ENCODE results near the gene KLHL24. TPM values are rescaled to one million over a fixed set of nuclear protein-coding genes. Genes with fewer than 3 reads are reported as not detected.
"Not testable (repeated sequence)": the region's sequence is repeated elsewhere in the genome, so short reads cannot be mapped to it uniquely, and the experiment has no call there.

Gene KLHL24
- total RNA-seq, 2 experiments from 2014 or later, result 10.5 to 10.8 TPM

DNA sequence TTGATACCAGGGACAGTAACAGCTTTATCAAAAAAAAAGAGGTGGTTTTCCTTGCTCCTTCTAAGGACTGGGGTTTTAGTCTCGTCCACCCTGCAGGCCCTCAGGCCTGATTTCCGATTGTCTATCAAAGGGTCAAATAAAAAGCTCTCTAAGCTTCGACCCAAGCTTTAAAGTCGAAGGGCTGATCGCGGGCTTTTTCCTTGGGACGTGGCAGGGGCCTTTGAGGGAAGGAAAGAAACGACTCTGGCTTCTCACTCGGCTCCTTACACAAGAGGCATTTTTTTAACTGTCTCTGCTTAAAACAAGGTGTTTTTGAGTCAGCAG is 354 bp upstream of the KLHL24 start:
- Mint-ChIP-seq H3K4me3 (peak overlapping the region; percentile 87), H3K36me3 (ENCODE audit: low read depth) (no peaks in the 10 kb centered on the region), H3K4me1 (ENCODE audit: low read depth) (peaks cover 33% of the 10 kb centered on the region), H3K9me3 (no peaks in the 10 kb centered on the region), H3K27ac (peak overlapping the region; percentile 92), H3K27me3 (no peaks in the 10 kb centered on the region)
- ChIA-PET POLR2A (interaction anchor here (0.9 to 5.3 kb wide), 5 partner anchors 15 to 349 kb away, joined by 3 to 42 read pairs (median 3); partner anchors contain the start of gene YEATS2), CTCF (interaction anchor here (0.6 to 3.4 kb wide), 7 partner anchors 9 to 205 kb away, joined by 3 to 15 read pairs (median 4); partner anchors contain the start of gene YEATS2)
- ATAC-seq (no peak), DNase-seq (no peak)
- TF ChIP-seq, protein P1, sequence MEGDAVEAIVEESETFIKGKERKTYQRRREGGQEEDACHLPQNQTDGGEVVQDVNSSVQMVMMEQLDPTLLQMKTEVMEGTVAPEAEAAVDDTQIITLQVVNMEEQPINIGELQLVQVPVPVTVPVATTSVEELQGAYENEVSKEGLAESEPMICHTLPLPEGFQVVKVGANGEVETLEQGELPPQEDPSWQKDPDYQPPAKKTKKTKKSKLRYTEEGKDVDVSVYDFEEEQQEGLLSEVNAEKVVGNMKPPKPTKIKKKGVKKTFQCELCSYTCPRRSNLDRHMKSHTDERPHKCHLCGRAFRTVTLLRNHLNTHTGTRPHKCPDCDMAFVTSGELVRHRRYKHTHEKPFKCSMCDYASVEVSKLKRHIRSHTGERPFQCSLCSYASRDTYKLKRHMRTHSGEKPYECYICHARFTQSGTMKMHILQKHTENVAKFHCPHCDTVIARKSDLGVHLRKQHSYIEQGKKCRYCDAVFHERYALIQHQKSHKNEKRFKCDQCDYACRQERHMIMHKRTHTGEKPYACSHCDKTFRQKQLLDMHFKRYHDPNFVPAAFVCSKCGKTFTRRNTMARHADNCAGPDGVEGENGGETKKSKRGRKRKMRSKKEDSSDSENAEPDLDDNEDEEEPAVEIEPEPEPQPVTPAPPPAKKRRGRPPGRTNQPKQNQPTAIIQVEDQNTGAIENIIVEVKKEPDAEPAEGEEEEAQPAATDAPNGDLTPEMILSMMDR (IDR thresholded peaks at IDR 0.05), result no peak
- intact Hi-C loops (cut with micrococcal nuclease), result loop anchor here (5.0 kb wide), 2 partner anchors 78 to 168 kb away; partner anchors contain the start of gene KLHL6

- ChIA-PET POLR2A (interaction anchor here (1.0 to 5.3 kb wide), 7 partner anchors 9 to 123 kb away, joined by 3 to 42 read pairs (median 4); partner anchors contain the start of gene YEATS2), CTCF (interaction anchor here (0.9 to 3.4 kb wide), 7 partner anchors 9 to 167 kb away, joined by 3 to 15 read pairs (median 3); partner anchors contain the start of gene YEATS2)
- Mint-ChIP-seq H3K4me1 (ENCODE audit: low read depth) (peaks cover 36% of the 10 kb centered on the region), H3K9me3 (no peaks in the 10 kb centered on the region), H3K36me3 (ENCODE audit: low read depth) (no peaks in the 10 kb centered on the region), H3K27me3 (no peaks in the 10 kb centered on the region), H3K4me3 (peak overlapping the region; percentile 87), H3K27ac (peak overlapping the region; percentile 94)
- TF ChIP-seq, protein P1 (IDR thresholded peaks at IDR 0.05), result no peak
- DNase-seq (peak; percentile 97), ATAC-seq (peak; percentile 84)
- intact Hi-C loops (cut with micrococcal nuclease), result loop anchor here (5.0 kb wide), 2 partner anchors 79 to 169 kb away; partner anchors contain the start of gene KLHL6
Observed at GRCh38 chr3:183636221-183637105, 1.0 kb downstream of the KLHL24 start.

- DNase-seq (no peak), ATAC-seq (no peak)
- Mint-ChIP-seq H3K4me3 (peak overlapping the region; percentile 87), H3K27ac (peak overlapping the region; percentile 94), H3K27me3 (no peaks in the 10 kb centered on the region), H3K36me3 (ENCODE audit: low read depth) (no peaks in the 10 kb centered on the region), H3K9me3 (no peaks in the 10 kb centered on the region), H3K4me1 (ENCODE audit: low read depth) (peaks cover 43% of the 10 kb centered on the region)
- TF ChIP-seq, protein P1 (IDR thresholded peaks at IDR 0.05), result no peak
- ChIA-PET CTCF (interaction anchor here (0.9 to 3.4 kb wide), 7 partner anchors 8 to 168 kb away, joined by 3 to 15 read pairs (median 3); partner anchors contain the start of gene YEATS2), POLR2A (interaction anchor here (1.0 to 5.3 kb wide), 5 partner anchors 10 to 123 kb away, joined by 3 to 42 read pairs (median 5); partner anchors contain the start of gene YEATS2)
- intact Hi-C loops (cut with micrococcal nuclease), result loop anchor here (5.0 kb wide), 2 partner anchors 80 to 170 kb away; partner anchors contain the start of gene KLHL6
Observed at GRCh38 chr3:183637106-183637486, 1.7 kb downstream of the KLHL24 start.

DNA sequence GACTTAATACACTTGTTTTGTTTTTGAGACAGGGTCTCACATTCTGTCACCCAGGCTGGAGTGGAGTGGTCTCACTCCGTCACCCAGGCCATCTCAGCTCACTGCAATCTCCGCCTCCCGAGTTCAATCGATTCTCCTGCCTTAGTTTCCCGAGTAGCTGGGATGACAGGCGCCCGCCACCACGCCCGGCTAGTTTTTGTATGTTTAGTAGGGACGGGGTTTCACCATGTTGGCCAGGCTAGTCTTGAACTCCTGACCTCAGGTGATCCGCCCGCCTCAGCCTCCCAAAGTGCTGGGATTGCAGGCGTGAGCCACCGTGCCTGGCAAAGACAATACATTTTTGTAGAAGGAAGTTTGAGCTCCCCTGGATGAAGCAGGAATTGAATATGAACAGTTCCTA is 2.2 kb downstream of the KLHL24 start:
- not testable (repeated sequence) for ATAC-seq; H3K27me3 Mint-ChIP-seq; H3K36me3 Mint-ChIP-seq (ENCODE audit: low read depth); DNase-seq; H3K9me3 Mint-ChIP-seq
- intact Hi-C loops (cut with micrococcal nuclease), result loop anchor here (5.0 kb wide), 2 partner anchors 80 to 170 kb away; partner anchors contain the start of gene KLHL6
- H3K4me1 Mint-ChIP-seq (ENCODE audit: low read depth), result peaks cover 44% of the 10 kb centered on the region
- H3K27ac Mint-ChIP-seq, result peak overlapping the region; percentile 94
- H3K4me3 Mint-ChIP-seq, result peak overlapping the region; percentile 87
- ChIA-PET POLR2A (interaction anchor here (1.0 to 5.3 kb wide), 4 partner anchors 9 to 88 kb away, joined by 3 to 42 read pairs (median 6); partner anchors contain the start of gene YEATS2), CTCF (interaction anchor here (1.0 to 3.4 kb wide), 3 partner anchors 60 to 168 kb away, joined by 3 to 15 read pairs (median 3); partner anchors contain the start of gene YEATS2)

GRCh38 chr3:183638101-183638852 is 2.9 kb downstream of the KLHL24 start:
- ChIA-PET CTCF (interaction anchor here (1.1 to 3.4 kb wide), 2 partner anchors 60 to 129 kb away, joined by 3 to 15 read pairs; partner anchors contain the start of gene YEATS2), POLR2A (interaction anchor here (1.0 to 5.3 kb wide), 2 partner anchors 59 to 87 kb away, joined by 3 to 42 read pairs; partner anchors contain the start of gene YEATS2)
- H3K9me3 Mint-ChIP-seq, result no peaks in the 10 kb centered on the region
- peak overlapping the region; percentile 94 for H3K27ac Mint-ChIP-seq
- TF ChIP-seq, protein P1 (IDR thresholded peaks at IDR 0.05), result no peak
- no peaks in the 10 kb centered on the region for H3K36me3 Mint-ChIP-seq (ENCODE audit: low read depth)
- intact Hi-C loops (cut with micrococcal nuclease), result loop anchor here (5.0 kb wide), 2 partner anchors 81 to 171 kb away; partner anchors contain the start of gene KLHL6
- no peaks in the 10 kb centered on the region for H3K27me3 Mint-ChIP-seq
- no peak for ATAC-seq
- peaks cover 44% of the 10 kb centered on the region for H3K4me1 Mint-ChIP-seq (ENCODE audit: low read depth)
- DNase-seq, result no peak
- peak overlapping the region; percentile 87 for H3K4me3 Mint-ChIP-seq

DNA sequence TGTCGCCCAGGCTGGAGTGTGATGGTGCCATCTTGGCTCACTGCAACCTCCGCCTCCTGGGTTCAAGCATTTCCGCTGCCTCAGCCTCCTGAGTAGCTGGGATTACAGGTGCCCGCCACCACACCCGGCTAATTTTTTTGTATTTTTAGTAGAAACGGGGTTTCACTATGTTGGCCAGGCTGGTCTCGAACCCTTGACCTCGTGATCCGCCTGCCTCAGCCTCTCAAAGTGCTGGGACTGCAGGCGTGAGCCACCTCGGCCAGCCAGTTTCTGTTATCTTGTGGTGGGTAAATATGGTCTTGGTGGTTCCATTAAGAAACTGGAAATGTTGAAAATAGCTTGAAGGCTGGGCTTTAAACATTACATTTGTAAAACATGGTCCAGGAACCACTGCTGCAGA is 5.2 kb downstream of the KLHL24 start:
- H3K9me3 Mint-ChIP-seq; H3K27ac Mint-ChIP-seq; H3K36me3 Mint-ChIP-seq (ENCODE audit: low read depth); ATAC-seq; H3K4me3 Mint-ChIP-seq; H3K27me3 Mint-ChIP-seq; intact Hi-C loops (cut with micrococcal nuclease); DNase-seq: not testable (repeated sequence)
- POLR2A ChIA-PET, result interaction anchor here (1.3 kb wide), 1 partner anchor 26 kb away, joined by 3 read pairs; no protein-coding TSS in a partner anchor
- CTCF ChIA-PET, result interaction anchor here (0.6 kb wide), 1 partner anchor 21 kb away, joined by 3 read pairs; no protein-coding TSS in a partner anchor
- peaks cover 46% of the 10 kb centered on the region for H3K4me1 Mint-ChIP-seq (ENCODE audit: low read depth)

All from activated CD8-positive, alpha-beta T cell treated with anti-CD3 and anti-CD28 coated beads for 36 hours (primary cell).